GM12878 (cell line): ENCODE measurements around the gene ACP4. TPM values are rescaled to one million over a fixed set of nuclear protein-coding genes. Genes with fewer than 3 reads are reported as not detected.

ENCODE experiments used
- ATAC-seq: fragments of 200-7000 bp; cut with Tn5 transposase; 3 replicates; pipeline ENCODE4 v1.9.1; 2020; ENCODE audit warnings: mild to moderate bottlenecking, moderate library complexity
- BruUV-seq: library from RNA; stranded (reverse); fragments of 400-500 nt; replicated peaks from 2 replicates; lab custom pipeline; 2021; lab: Mats Ljungman, UMichigan
- CTCF ChIA-PET: fragments of 300-600 bp; sonication (Branson Sonifier 250); formaldehyde crosslinking; extraction: SDS; loops from one replicate; lab custom pipeline; 2021; ENCODE audit warnings: inconsistent platforms; lab: Yijun Ruan, JAX
- POLR2A ChIA-PET: fragments of 350-600 bp; formaldehyde crosslinking; extraction: SDS; loops from one replicate; lab custom pipeline; 2021; ENCODE audit warnings: inconsistent platforms; lab: Charles Lee
- RAD21 ChIA-PET: fragments of 300-600 bp; sonication (Branson Sonifier 250); formaldehyde crosslinking; loops from one replicate; lab custom pipeline; 2023; ENCODE audit warnings: antibody characterized with exemption; ENCODE audit not compliant: unreplicated experiment; lab: Charles Lee
- SMC1A ChIA-PET: fragments of 300-600 bp; sonication (Branson Sonifier 250); formaldehyde crosslinking; loops from one replicate; lab custom pipeline; 2023; ENCODE audit not compliant: unreplicated experiment, uncharacterized antibody; lab: Charles Lee
- DNase-seq: peaks from one replicate; pipeline ENCODE4 v3.0.0-alpha.2; 2011; ENCODE audit warnings: low read depth, low spot score
- FAIRE-seq: peaks from 3 replicates; lab custom pipeline; 2011; peaks lifted over from hg19 to GRCh38; lab: Jason Lieb, UNC
- H2AFZ ChIP-seq: 2 replicates; pipeline ENCODE4 v1.6.0; 2011; ENCODE audit warnings: low read depth, low read length, control low read depth; ENCODE audit not compliant: control insufficient read depth
- H3K27ac ChIP-seq: 2 replicates; pipeline ENCODE4 v1.5.1; 2011; ENCODE audit warnings: control low read depth; ENCODE audit not compliant: control insufficient read depth, insufficient read depth
- H3K27me3 ChIP-seq, 2 experiments: replicated peaks in 1 of 2; 2 replicates each; pipeline versions ENCODE4 v1.6.0 to v1.6.1; 2011; ENCODE audit warnings: low read length in 1 of 2; ENCODE audit not compliant: control insufficient read depth in 2 of 2, insufficient read depth in 2 of 2
- H3K36me3 ChIP-seq, 2 experiments: 2 replicates each; pipeline ENCODE4 v1.5.1; 2011; ENCODE audit warnings: low read length in 1 of 2; ENCODE audit not compliant: control insufficient read depth in 2 of 2, insufficient read depth in 2 of 2
- H3K4me1 ChIP-seq: 2 replicates; pipeline ENCODE4 v1.6.1; 2011; ENCODE audit warnings: mild to moderate bottlenecking, low read length, moderate library complexity, mixed read lengths; ENCODE audit not compliant: control insufficient read depth, insufficient read depth
- H3K4me2 ChIP-seq: 2 replicates; pipeline ENCODE4 v1.6.0; 2011; ENCODE audit warnings: control low read depth; ENCODE audit not compliant: control insufficient read depth, insufficient read depth
- H3K4me3 ChIP-seq: fragments of 200-600 bp; sonication (generic); 2 replicates; pipeline ENCODE4 v1.5.1; 2016
- H3K79me2 ChIP-seq: 2 replicates; pipeline ENCODE4 v1.6.0; 2011; ENCODE audit warnings: low read length; ENCODE audit not compliant: control insufficient read depth, insufficient read depth
- H3K9ac ChIP-seq: 2 replicates; pipeline ENCODE4 v1.8.0; 2011; ENCODE audit warnings: low read length, control low read depth, mixed read lengths; ENCODE audit not compliant: control insufficient read depth, insufficient read depth
- H3K9me3 ChIP-seq: replicated peaks from 3 replicates; pipeline ENCODE4 v1.5.1; 2011; ENCODE audit warnings: mild to moderate bottlenecking, low read length; ENCODE audit not compliant: control insufficient read depth, insufficient read depth
- H4K20me1 ChIP-seq: 2 replicates; pipeline ENCODE4 v1.6.0; 2011; ENCODE audit not compliant: control insufficient read depth, insufficient read depth
- BCLAF1 ChIP-seq: fragments of 450-650 bp; IDR thresholded peaks from 2 replicates; pipeline ENCODE4 v1.6.1; 2017; ENCODE audit warnings: antibody characterized with exemption, mild to moderate bottlenecking, moderate library complexity
- BRCA1 ChIP-seq: IDR thresholded peaks from 2 replicates; pipeline ENCODE4 v1.6.1; 2011; ENCODE audit warnings: low read depth, low read length, improper control_type of control experiment
- HDGF ChIP-seq: fragments of 450-650 bp; IDR thresholded peaks from 2 replicates; pipeline ENCODE4 v1.6.1; 2016; ENCODE audit warnings: antibody characterized with exemption
- JUND ChIP-seq: IDR thresholded peaks from 2 replicates; pipeline ENCODE4 v1.6.1; 2012; ENCODE audit warnings: low read depth, mild to moderate bottlenecking, low read length, improper control_type of control experiment, moderate library complexity
- KAT2A ChIP-seq: conservative IDR thresholded peaks from 2 replicates; pipeline ENCODE4 v1.6.1; 2011; ENCODE audit warnings: low read depth, low read length; ENCODE audit not compliant: control insufficient read depth
- MAX ChIP-seq: IDR thresholded peaks from 2 replicates; pipeline ENCODE4 v1.6.1; 2012; ENCODE audit warnings: low read depth, low read length, improper control_type of control experiment
- MEF2A ChIP-seq: IDR thresholded peaks from 2 replicates; pipeline ENCODE4 v1.6.1; 2011; ENCODE audit warnings: low read depth, mild to moderate bottlenecking, low read length, moderate library complexity; ENCODE audit not compliant: insufficient read depth
- MTA3 ChIP-seq: IDR thresholded peaks from 2 replicates; pipeline ENCODE4 v1.6.1; 2012; ENCODE audit warnings: low read length, inconsistent platforms, borderline replicate concordance
- NR2C1 ChIP-seq: fragments of 450-650 bp; IDR thresholded peaks from 2 replicates; pipeline ENCODE4 v1.6.1; 2017; ENCODE audit warnings: antibody characterized with exemption, mild to moderate bottlenecking, moderate library complexity
- PML ChIP-seq: IDR thresholded peaks from 2 replicates; pipeline ENCODE4 v1.6.1; 2012; ENCODE audit warnings: low read length, inconsistent platforms
- RBBP5 ChIP-seq: fragments of 200-600 bp; sonication (generic); conservative IDR thresholded peaks from 2 replicates; pipeline ENCODE4 v1.6.1; 2016
- RELB ChIP-seq: fragments of 450-650 bp; IDR thresholded peaks from 2 replicates; pipeline ENCODE4 v1.6.1; 2017; ENCODE audit warnings: low read depth, mild to moderate bottlenecking, moderate library complexity
- SMAD1 ChIP-seq: fragments of 450-650 bp; IDR thresholded peaks from 2 replicates; pipeline ENCODE4 v1.6.1; 2018; ENCODE audit warnings: mild to moderate bottlenecking, low read depth; ENCODE audit not compliant: partially characterized antibody
- SPI1 ChIP-seq: IDR thresholded peaks from 2 replicates; pipeline ENCODE4 v1.6.1; 2011; ENCODE audit warnings: low read depth, mild to moderate bottlenecking, low read length, moderate library complexity, borderline replicate concordance; ENCODE audit not compliant: insufficient read depth
- ZNF274 ChIP-seq: IDR thresholded peaks from one replicate; pipeline ENCODE4 v1.8.0; 2011; ENCODE audit not compliant: insufficient read length, insufficient read depth
- ZSCAN29 ChIP-seq: fragments of 450-650 bp; IDR thresholded peaks from 2 replicates; pipeline ENCODE4 v1.6.1; 2017; ENCODE audit warnings: mild to moderate bottlenecking, moderate library complexity
- WGBS: methylation state at CpG from one replicate; pipeline ENCODE4 v1.1.6; 2016; ENCODE audit warnings: low lambda C conversion rate; ENCODE audit not compliant: insufficient replicate concordance, insufficient coverage; ENCODE audit errors: missing lambda C conversion rate; 5-methylcytosine and 5-hydroxymethylcytosine counted together
- in situ Hi-C: fragments of 300-500 bp; cut with MboI; formaldehyde crosslinking; loops from 9 replicates; pipeline ENCODE4 v1.14.3; 2018; ENCODE audit warnings: mixed read lengths
- intact Hi-C: fragments of 100-400 bp; cut with micrococcal nuclease; formaldehyde crosslinking; loops from one replicate; pipeline ENCODE4 v1.14.2; 2022; ENCODE audit not compliant: unreplicated experiment
- polyA plus RNA-seq, 11 experiments: library from polyadenylated mRNA; depleted of rRNA in 4 of 11; unstranded in 6 of 11; stranded (reverse) in 5 of 11; fragments of >200 nt; fragmentation: Nextera tagmentation in 4 of 11; fragmentation: Illumina TruSeq in 1 of 11; extraction: Ambion mirVana in 4 of 11; extraction: Trizol in 1 of 11; gene quantifications; 1 replicate in 1 of 11; 2 replicates in 10 of 11; pipeline versions ENCODE4 v1.2.1 to v1.2.3, GENCODE V29; 2011 to 2016; ENCODE audit warnings: inconsistent platforms in 2 of 11, missing spikeins in 2 of 11, low read depth in 1 of 11
- total RNA-seq, 4 experiments: library from RNA; depleted of rRNA in 3 of 4; stranded (reverse); fragments of >200 nt in 3 of 4; fragmentation: Illumina TruSeq in 1 of 4; extraction: Trizol in 1 of 4; gene quantifications; 2 replicates each; pipeline versions ENCODE4 v1.2.1 to v1.2.3, GENCODE V29; 2013 to 2021

Gene ACP4
- total and polyA plus RNA-seq, 10 of the 15 experiments (the other 5 are each of a cell fraction or from before 2014, with no cell fraction given) = not detected

GRCh38 chr19:50831026-50831396 is 40.8 kb downstream of the ACP4 start:
- CTCF ChIA-PET = interaction anchor here (1.2 to 1.3 kb wide), 2 partner anchors 77 to 91 kb away, joined by 3 read pairs; no protein-coding TSS in a partner anchor
- H3K4me3 ChIP-seq = no peak overlapping the region
- intact Hi-C loops (no loop called here), in situ Hi-C loops (no loop called here)
- no peaks in the 10 kb centered on the region for H3K27me3 ChIP-seq
- SMC1A ChIA-PET = no interaction called here
- H2AFZ ChIP-seq = no peak overlapping the region
- BruUV-seq = no TSS peak
- H3K4me1 ChIP-seq = peaks cover 5% of the 10 kb centered on the region; the same call in 1 of the 2 replicates
- no peaks in the 10 kb centered on the region for H4K20me1 ChIP-seq
- ATAC-seq (no peak), FAIRE-seq (no peak), DNase-seq (no peak)
- no peaks in the 10 kb centered on the region for H3K36me3 ChIP-seq
- H3K27ac ChIP-seq = no peak overlapping the region
- RAD21 ChIA-PET = no interaction called here
- no peak overlapping the region for H3K9ac ChIP-seq
- POLR2A ChIA-PET = no interaction called here
- TF ChIP-seq RELB (no peak), SPI1 (no peak), SMAD1 (no peak), ZNF274 (no peak), NR2C1 (no peak), RBBP5 (no peak), BCLAF1 (no peak), JUND (no peak), MAX (no peak), BRCA1 (no peak), HDGF (no peak), MEF2A (no peak), ZSCAN29 (no peak), MTA3 (no peak), PML (no peak), KAT2A (no peak)
- no peaks in the 10 kb centered on the region for H3K79me2 ChIP-seq
- no peak overlapping the region for H3K4me2 ChIP-seq
- no peaks in the 10 kb centered on the region for H3K9me3 ChIP-seq
- WGBS = 32% methylated on average over 7 of the region's 7 CpGs
